ENCODE measurements around the gene SPATA6.
A peak's percentile ranks its signal among the peaks of the same experiment; 100 is the strongest.

The SPATA6 gene

DNA sequence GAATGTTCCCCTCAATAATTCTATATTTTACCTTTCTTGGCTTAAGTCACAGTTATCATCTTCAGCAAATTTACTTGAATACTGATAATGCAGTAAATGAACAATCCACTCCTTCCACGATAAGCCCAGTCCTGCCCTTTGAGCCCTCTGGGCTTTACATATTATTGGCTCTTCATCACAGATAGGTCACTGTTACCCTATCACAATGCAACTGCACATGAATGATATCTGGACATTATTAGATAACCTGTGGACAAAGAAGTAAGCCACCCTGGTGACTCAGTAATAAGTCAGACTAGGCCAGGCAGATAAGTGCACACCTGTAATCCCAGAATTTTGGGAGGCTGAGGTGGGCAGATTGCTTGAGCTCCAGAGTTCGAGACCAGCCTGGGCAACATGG lies 69.4 kb downstream of the SPATA6 start:
- Histone ChIP-seq H3K4me2 (ENCODE audit: low read length, poor library complexity, severe bottlenecking) (no peak overlapping the region), H3K9me3 (ENCODE audit: control insufficient read depth, low read length) (no peaks in the 10 kb centered on the region), H3K4ac (ENCODE audit: low read depth in 1 of 2, low read length in 2 of 2) (no peak overlapping the region), H3K18ac (ENCODE audit: low read depth in 1 of 2, low read length in 2 of 2) (no peak overlapping the region), H3K4me1 (ENCODE audit: control insufficient read depth, insufficient read depth, low read depth, low read length) (no peaks in the 10 kb centered on the region), H3K27me3 (ENCODE audit: control insufficient read depth in 1 of 2, insufficient read depth in 1 of 2, low read length in 2 of 2) (no peaks in the 10 kb centered on the region), H3K14ac (ENCODE audit: low read length in 2 of 2) (no peak overlapping the region), H2BK12ac (ENCODE audit: low read length in 2 of 2) (no peak overlapping the region), H3K79me1 (replicated peaks; ENCODE audit: low read length, poor library complexity, severe bottlenecking) (no peaks in the 10 kb centered on the region), H4K8ac (ENCODE audit: low read length) (no peak overlapping the region), H3K9ac (ENCODE audit: low read length) (no peak overlapping the region), H3K23ac (ENCODE audit: low read length in 2 of 2) (no peak overlapping the region), H2BK15ac (ENCODE audit: low read depth, poor library complexity, severe bottlenecking) (no peak overlapping the region), H4K91ac (ENCODE audit: low read length) (no peak overlapping the region), H3K4me3 (ENCODE audit: insufficient read depth in 1 of 2, low read depth in 1 of 2, low read length in 2 of 2) (no peak overlapping the region), H2BK5ac (ENCODE audit: low read depth, low read length, poor library complexity, severe bottlenecking) (no peak overlapping the region), H2AFZ (ENCODE audit: low read depth, low read length) (no peak overlapping the region), H3K27ac (ENCODE audit: low read length, poor library complexity, severe bottlenecking) (no peak overlapping the region), H2BK120ac (ENCODE audit: low read depth, low read length) (no peak overlapping the region), H3K36me3 (ENCODE audit: control insufficient read depth in 1 of 2, insufficient read depth in 2 of 2, low read depth in 1 of 2, low read length in 2 of 2) (peaks cover 0 to 18% of the 10 kb centered on the region in 2 experiments), H2AK5ac (ENCODE audit: low read length, severe bottlenecking) (no peak overlapping the region)
- DNase-seq, result no peak
- 97% methylated on average over 2 of the region's 2 CpGs for WGBS

GRCh38 chr1:48396208-48396607 lies 75.8 kb downstream of the SPATA6 start:
- no peak overlapping the region for H3K23ac ChIP-seq (ENCODE audit: low read length in 2 of 2)
- H4K91ac ChIP-seq (ENCODE audit: low read length), result no peak overlapping the region
- no peaks in the 10 kb centered on the region for H3K27me3 ChIP-seq (ENCODE audit: control insufficient read depth in 1 of 2, insufficient read depth in 1 of 2, low read length in 2 of 2)
- H2BK120ac ChIP-seq (ENCODE audit: low read depth, low read length), result no peak overlapping the region
- no peaks in the 10 kb centered on the region for H3K79me1 ChIP-seq (replicated peaks; ENCODE audit: low read length, poor library complexity, severe bottlenecking)
- 90% methylated on average over 1 of the region's 2 CpGs for WGBS
- no peak overlapping the region for H2BK12ac ChIP-seq (ENCODE audit: low read length in 2 of 2)
- H3K4me2 ChIP-seq (ENCODE audit: low read length, poor library complexity, severe bottlenecking), result no peak overlapping the region
- H3K14ac ChIP-seq (ENCODE audit: low read length in 2 of 2), result no peak overlapping the region
- H4K8ac ChIP-seq (ENCODE audit: low read length), result no peak overlapping the region
- no peak overlapping the region for H3K27ac ChIP-seq (ENCODE audit: low read length, poor library complexity, severe bottlenecking)
- no peaks in the 10 kb centered on the region for H3K4me1 ChIP-seq (ENCODE audit: control insufficient read depth, insufficient read depth, low read depth, low read length)
- no peak overlapping the region for H3K4me3 ChIP-seq (ENCODE audit: insufficient read depth in 1 of 2, low read depth in 1 of 2, low read length in 2 of 2)
- H3K9ac ChIP-seq (ENCODE audit: low read length), result no peak overlapping the region
- no peak for DNase-seq
- no peak overlapping the region for H2BK15ac ChIP-seq (ENCODE audit: low read depth, poor library complexity, severe bottlenecking)
- no peak overlapping the region for H2BK5ac ChIP-seq (ENCODE audit: low read depth, low read length, poor library complexity, severe bottlenecking)
- H2AK5ac ChIP-seq (ENCODE audit: low read length, severe bottlenecking), result no peak overlapping the region
- H3K9me3 ChIP-seq (ENCODE audit: control insufficient read depth, low read length), result no peaks in the 10 kb centered on the region
- no peak overlapping the region for H3K18ac ChIP-seq (ENCODE audit: low read depth in 1 of 2, low read length in 2 of 2)
- no peak overlapping the region for H2AFZ ChIP-seq (ENCODE audit: low read depth, low read length)
- H3K36me3 ChIP-seq (ENCODE audit: control insufficient read depth in 1 of 2, insufficient read depth in 2 of 2, low read depth in 1 of 2, low read length in 2 of 2), result peaks cover 0 to 22% of the 10 kb centered on the region in 2 experiments
- no peak overlapping the region for H3K4ac ChIP-seq (ENCODE audit: low read depth in 1 of 2, low read length in 2 of 2)

GRCh38 chr1:48391926-48392325 lies 80.1 kb downstream of the SPATA6 start:
- peaks cover 4 to 5% of the 10 kb centered on the region in 2 experiments for H3K36me3 ChIP-seq (ENCODE audit: control insufficient read depth in 1 of 2, insufficient read depth in 2 of 2, low read depth in 1 of 2, low read length in 2 of 2)
- no peaks in the 10 kb centered on the region for H3K4me1 ChIP-seq (ENCODE audit: control insufficient read depth, insufficient read depth, low read depth, low read length)
- no peak overlapping the region for H3K4ac ChIP-seq (ENCODE audit: low read depth in 1 of 2, low read length in 2 of 2)
- peaks cover 6% of the 10 kb centered on the region for H3K79me1 ChIP-seq (replicated peaks; ENCODE audit: low read length, poor library complexity, severe bottlenecking)
- H3K27ac ChIP-seq (ENCODE audit: low read length, poor library complexity, severe bottlenecking), result no peak overlapping the region
- H2AFZ ChIP-seq (ENCODE audit: low read depth, low read length), result no peak overlapping the region
- H4K91ac ChIP-seq (ENCODE audit: low read length), result no peak overlapping the region
- no peak overlapping the region for H3K9ac ChIP-seq (ENCODE audit: low read length)
- no peak overlapping the region for H3K4me2 ChIP-seq (ENCODE audit: low read length, poor library complexity, severe bottlenecking)
- no peaks in the 10 kb centered on the region for H3K27me3 ChIP-seq (ENCODE audit: control insufficient read depth in 1 of 2, insufficient read depth in 1 of 2, low read length in 2 of 2)
- no peak overlapping the region for H3K23ac ChIP-seq (ENCODE audit: low read length in 2 of 2)
- no peak overlapping the region for H2BK5ac ChIP-seq (ENCODE audit: low read depth, low read length, poor library complexity, severe bottlenecking)
- H2BK12ac ChIP-seq (ENCODE audit: low read length in 2 of 2), result no peak overlapping the region
- WGBS, result no CpG with 5 or more reads among the region's 2 CpGs
- no peak for DNase-seq
- H4K8ac ChIP-seq (ENCODE audit: low read length), result no peak overlapping the region
- H2AK5ac ChIP-seq (ENCODE audit: low read length, severe bottlenecking), result no peak overlapping the region
- no peaks in the 10 kb centered on the region for H3K9me3 ChIP-seq (ENCODE audit: control insufficient read depth, low read length)
- no peak overlapping the region for H3K18ac ChIP-seq (ENCODE audit: low read depth in 1 of 2, low read length in 2 of 2)
- H2BK15ac ChIP-seq (ENCODE audit: low read depth, poor library complexity, severe bottlenecking), result no peak overlapping the region
- H3K4me3 ChIP-seq (ENCODE audit: insufficient read depth in 1 of 2, low read depth in 1 of 2, low read length in 2 of 2), result no peak overlapping the region
- no peak overlapping the region for H2BK120ac ChIP-seq (ENCODE audit: low read depth, low read length)
- no peak overlapping the region for H3K14ac ChIP-seq (ENCODE audit: low read length in 2 of 2)

DNA sequence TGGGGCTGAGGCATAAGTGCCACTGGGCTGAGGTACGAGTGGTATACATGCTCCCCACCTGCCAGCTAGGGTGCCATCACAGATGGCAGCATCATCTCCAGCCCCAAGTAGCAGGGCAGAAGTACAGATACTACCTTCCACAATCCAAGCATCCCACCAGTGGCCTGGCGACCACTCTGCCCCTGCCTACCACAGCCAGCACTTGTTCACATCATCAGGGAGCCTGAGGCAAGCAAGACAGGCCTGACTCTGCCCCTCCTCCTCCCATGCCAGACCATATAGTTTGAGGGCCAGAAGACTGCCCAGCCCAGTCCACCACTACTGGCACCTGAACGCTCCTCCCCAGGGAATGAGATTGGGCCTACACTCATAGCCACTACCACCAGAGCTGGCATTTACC lies 84.6 kb downstream of the SPATA6 start:
- Histone ChIP-seq H3K79me1 (replicated peaks; ENCODE audit: low read length, poor library complexity, severe bottlenecking) (peaks cover 6% of the 10 kb centered on the region), H2BK120ac (ENCODE audit: low read depth, low read length) (no peak overlapping the region), H2AFZ (ENCODE audit: low read depth, low read length) (no peak overlapping the region), H3K4me3 (ENCODE audit: insufficient read depth in 1 of 2, low read depth in 1 of 2, low read length in 2 of 2) (no peak overlapping the region), H4K8ac (ENCODE audit: low read length) (no peak overlapping the region), H3K23ac (ENCODE audit: low read length in 2 of 2) (no peak overlapping the region), H2BK12ac (ENCODE audit: low read length in 2 of 2) (no peak overlapping the region), H3K27me3 (ENCODE audit: control insufficient read depth in 1 of 2, insufficient read depth in 1 of 2, low read length in 2 of 2) (no peaks in the 10 kb centered on the region), H3K18ac (ENCODE audit: low read depth in 1 of 2, low read length in 2 of 2) (no peak overlapping the region), H3K36me3 (ENCODE audit: control insufficient read depth in 1 of 2, insufficient read depth in 2 of 2, low read depth in 1 of 2, low read length in 2 of 2) (peaks cover 6 to 9% of the 10 kb centered on the region in 2 experiments), H2BK5ac (ENCODE audit: low read depth, low read length, poor library complexity, severe bottlenecking) (no peak overlapping the region), H2BK15ac (ENCODE audit: low read depth, poor library complexity, severe bottlenecking) (no peak overlapping the region), H3K9ac (ENCODE audit: low read length) (no peak overlapping the region), H3K9me3 (ENCODE audit: control insufficient read depth, low read length) (no peaks in the 10 kb centered on the region), H3K4me1 (ENCODE audit: control insufficient read depth, insufficient read depth, low read depth, low read length) (no peaks in the 10 kb centered on the region), H4K91ac (ENCODE audit: low read length) (no peak overlapping the region), H3K14ac (ENCODE audit: low read length in 2 of 2) (peak overlapping the region in 1 of 2 experiments; percentile 15), H3K4me2 (ENCODE audit: low read length, poor library complexity, severe bottlenecking) (no peak overlapping the region), H3K27ac (ENCODE audit: low read length, poor library complexity, severe bottlenecking) (no peak overlapping the region), H2AK5ac (ENCODE audit: low read length, severe bottlenecking) (no peak overlapping the region), H3K4ac (ENCODE audit: low read depth in 1 of 2, low read length in 2 of 2) (no peak overlapping the region)
- WGBS, result 89% methylated on average over 3 of the region's 3 CpGs
- DNase-seq, result no peak

All from mesenchymal stem cell (in vitro differentiated cells and primary cell).